H1 (cell line): ENCODE results near the gene STEAP3. TPM values are rescaled to one million over a fixed set of nuclear protein-coding genes. Genes with fewer than 3 reads are reported as not detected.

Experiments used
- CTCF ChIA-PET: fragments of 300-600 bp; sonication (Branson Sonifier 250); formaldehyde crosslinking; loops from one replicate; lab custom pipeline; 2021; ENCODE audit not compliant: partially characterized antibody; lab: Charles Lee
- POLR2A ChIA-PET: fragments of 300-600 bp; sonication (Branson Sonifier 250); formaldehyde crosslinking; loops from one replicate; lab custom pipeline; 2021; ENCODE audit warnings: inconsistent platforms; ENCODE audit not compliant: partially characterized antibody; lab: Charles Lee
- DNase-seq, 2 experiments: peaks; one replicate each; pipeline versions ENCODE4 v3.0.0 to v3.0.0-alpha.2; 2010 to 2022; ENCODE audit warnings: low spot score in 2 of 2, low read depth in 1 of 2, mixed read lengths in 1 of 2
- FAIRE-seq: peaks from 2 replicates; lab custom pipeline; 2011; peaks lifted over from hg19 to GRCh38; lab: Jason Lieb, UNC
- H2AFZ ChIP-seq: 2 replicates; pipeline ENCODE4 v1.8.1; 2012; ENCODE audit warnings: low read length, inconsistent platforms
- H2AK5ac ChIP-seq: 2 replicates; pipeline ENCODE4 v1.6.1; 2013; ENCODE audit warnings: low read depth, low read length
- H2BK120ac ChIP-seq: replicated peaks from 2 replicates; pipeline ENCODE3; 2013; ENCODE audit warnings: low read depth, low read length, inconsistent platforms
- H2BK12ac ChIP-seq: 2 replicates; pipeline ENCODE4 v1.6.1; 2013; ENCODE audit warnings: low read depth, low read length
- H2BK15ac ChIP-seq: 2 replicates; pipeline ENCODE4 v1.6.1; 2013; ENCODE audit warnings: low read length
- H2BK20ac ChIP-seq: 2 replicates; pipeline ENCODE4 v1.6.1; 2013; ENCODE audit warnings: low read length
- H2BK5ac ChIP-seq: 2 replicates; pipeline ENCODE4 v1.6.1; 2013; ENCODE audit warnings: low read depth, low read length
- H3K14ac ChIP-seq: 2 replicates; pipeline ENCODE4 v1.6.1; 2013; ENCODE audit warnings: inconsistent platforms; ENCODE audit not compliant: insufficient read length
- H3K18ac ChIP-seq: 2 replicates; pipeline ENCODE4 v1.6.1; 2013; ENCODE audit warnings: low read length; ENCODE audit errors: extremely low read depth
- H3K23ac ChIP-seq: 2 replicates; pipeline ENCODE4 v1.6.1; 2013; ENCODE audit warnings: inconsistent platforms; ENCODE audit not compliant: insufficient read length
- H3K23me2 ChIP-seq: 2 replicates; pipeline ENCODE4 v1.6.1; 2013; ENCODE audit warnings: low read depth, low read length
- H3K27ac ChIP-seq: 2 replicates; pipeline ENCODE4 v1.6.1; 2011; ENCODE audit warnings: low read depth, low read length, inconsistent platforms
- H3K27me3 ChIP-seq, 4 experiments: replicated peaks in 1 of 4; 1 replicate in 1 of 4; 2 replicates in 3 of 4; pipeline versions ENCODE4 v1.6.1 to v1.8.1; 2011 to 2013; ENCODE audit warnings: low read length in 3 of 4, mild to moderate bottlenecking in 3 of 4, inconsistent platforms in 2 of 4, mixed read lengths in 2 of 4, moderate library complexity in 1 of 4; ENCODE audit not compliant: control insufficient read depth in 3 of 4, insufficient read depth in 3 of 4; ENCODE audit errors: extremely low read depth in 1 of 4
- H3K36me3 ChIP-seq, 4 experiments: 2 replicates each; pipeline versions ENCODE4 v1.6.1 to v1.8.1; 2011 to 2013; ENCODE audit warnings: mild to moderate bottlenecking in 4 of 4, low read length in 3 of 4, moderate library complexity in 2 of 4, control low read depth in 1 of 4, inconsistent platforms in 1 of 4; ENCODE audit not compliant: insufficient read depth in 4 of 4, control insufficient read depth in 2 of 4
- H3K4ac ChIP-seq: replicated peaks from 2 replicates; pipeline ENCODE3; 2013; ENCODE audit warnings: low read length, low read depth, mixed read lengths, inconsistent platforms; ENCODE audit not compliant: insufficient read length
- H3K4me1 ChIP-seq, 4 experiments: replicated peaks in 1 of 4; 1 replicate in 1 of 4; 2 replicates in 3 of 4; pipeline versions ENCODE4 v1.6.1 to v1.8.1; 2011 to 2013; ENCODE audit warnings: low read length in 3 of 4, inconsistent platforms in 2 of 4, mixed read lengths in 1 of 4; ENCODE audit not compliant: insufficient read depth in 4 of 4, control insufficient read depth in 3 of 4
- H3K4me2 ChIP-seq, 2 experiments: 2 replicates each; pipeline versions ENCODE4 v1.6.1 to v1.8.1; 2011 to 2013; ENCODE audit warnings: low read depth in 2 of 2, low read length in 2 of 2, control low read depth in 1 of 2, inconsistent platforms in 1 of 2, mild to moderate bottlenecking in 1 of 2; ENCODE audit not compliant: insufficient read depth in 1 of 2
- H3K4me3 ChIP-seq, 4 experiments: fragments of 200-600, 300-600 bp in 1 of 4; sonication (generic), shearing (Covaris generic), sonication (Bioruptor Twin) in 1 of 4; 2 replicates each; pipeline versions ENCODE4 v1.5.1 to v1.8.1; 2011 to 2016; ENCODE audit warnings: low read length in 4 of 4, low read depth in 3 of 4, control low read depth in 2 of 4, inconsistent platforms in 2 of 4, mild to moderate bottlenecking in 2 of 4, mixed read lengths in 1 of 4, moderate library complexity in 1 of 4; ENCODE audit not compliant: insufficient read depth in 2 of 4; ENCODE audit errors: extremely low read depth in 1 of 4
- H3K56ac ChIP-seq: replicated peaks from 2 replicates; pipeline ENCODE3; 2013; ENCODE audit warnings: low read depth, mild to moderate bottlenecking, mixed read lengths, low read length, inconsistent platforms; ENCODE audit not compliant: insufficient read length
- H3K79me1 ChIP-seq: 2 replicates; pipeline ENCODE4 v1.6.1; 2013; ENCODE audit warnings: low read depth, low read length, control low read depth
- H3K79me2 ChIP-seq, 2 experiments: 2 replicates each; pipeline versions ENCODE4 v1.6.1 to v1.8.1; 2012 to 2013; ENCODE audit warnings: low read length in 2 of 2, mild to moderate bottlenecking in 2 of 2, inconsistent platforms in 1 of 2; ENCODE audit not compliant: insufficient read depth in 2 of 2, control insufficient read depth in 1 of 2
- H3K9ac ChIP-seq, 4 experiments: replicated peaks in 1 of 4; 1 replicate in 1 of 4; 2 replicates in 3 of 4; pipeline versions ENCODE4 v1.6.1 to v1.8.1; 2011 to 2013; ENCODE audit warnings: low read depth in 3 of 4, low read length in 3 of 4, control low read depth in 2 of 4, mild to moderate bottlenecking in 2 of 4, moderate library complexity in 2 of 4, inconsistent platforms in 1 of 4; ENCODE audit errors: extremely low read depth in 1 of 4
- H3K9me3 ChIP-seq, 2 experiments: 2 replicates each; pipeline versions ENCODE4 v1.6.1 to v1.8.1; 2012 to 2013; ENCODE audit warnings: mild to moderate bottlenecking in 2 of 2, moderate library complexity in 2 of 2, control low read depth in 1 of 2, inconsistent platforms in 1 of 2, low read depth in 1 of 2, low read length in 1 of 2, mixed read lengths in 1 of 2; ENCODE audit not compliant: insufficient read depth in 2 of 2
- H4K20me1 ChIP-seq, 2 experiments: replicated peaks in 1 of 2; 2 replicates each; pipeline versions ENCODE3 to v1.8.1; 2011 to 2013; ENCODE audit warnings: inconsistent platforms in 2 of 2, low read length in 2 of 2, mild to moderate bottlenecking in 1 of 2; ENCODE audit not compliant: insufficient read depth in 2 of 2, control insufficient read depth in 1 of 2
- H4K5ac ChIP-seq: 2 replicates; pipeline ENCODE4 v1.6.1; 2013; ENCODE audit warnings: low read length, low read depth, mixed read lengths, inconsistent platforms; ENCODE audit not compliant: insufficient read length
- H4K8ac ChIP-seq: 2 replicates; pipeline ENCODE4 v1.8.0; 2013; ENCODE audit warnings: mild to moderate bottlenecking, moderate library complexity, low read length, inconsistent platforms; ENCODE audit not compliant: insufficient read depth; ENCODE audit errors: extremely low read depth
- H4K91ac ChIP-seq: replicated peaks from 2 replicates; pipeline ENCODE3; 2013; ENCODE audit warnings: low read length, mixed read lengths, inconsistent platforms; ENCODE audit not compliant: insufficient read length
- CBX5 ChIP-seq: fragments of 300-800, 300-1000 bp; sonication (generic); IDR thresholded peaks from 2 replicates; pipeline ENCODE4 v1.7.1; 2016; ENCODE audit warnings: antibody characterized with exemption, low read length, low read depth
- CEBPB ChIP-seq: IDR thresholded peaks from 2 replicates; pipeline ENCODE4 v1.6.1; 2012; ENCODE audit warnings: low read depth, low read length
- CHD1 ChIP-seq: IDR thresholded peaks from 2 replicates; pipeline ENCODE4 v1.6.1; 2012; ENCODE audit warnings: low read depth, low read length, improper control_type of control experiment
- EZH2 ChIP-seq: fragments of 200-600 bp; sonication (generic); IDR thresholded peaks from 2 replicates; pipeline ENCODE4 v1.7.1; 2012; ENCODE audit warnings: low read depth, mild to moderate bottlenecking, moderate library complexity, low read length, inconsistent platforms; ENCODE audit not compliant: severe bottlenecking
- HDAC6 ChIP-seq: IDR thresholded peaks from one replicate; pipeline ENCODE4 v1.7.1; 2012; ENCODE audit warnings: low read depth, mild to moderate bottlenecking, inconsistent platforms, low read length, moderate library complexity
- NRF1 ChIP-seq: IDR thresholded peaks from 2 replicates; pipeline ENCODE4 v1.6.1; 2011; ENCODE audit warnings: mild to moderate bottlenecking, low read depth, low read length, improper control_type of control experiment
- PHF8 ChIP-seq: fragments of 200-600 bp; sonication (generic); conservative IDR thresholded peaks from 2 replicates; pipeline ENCODE4 v1.7.1; 2012; ENCODE audit warnings: low read depth, mild to moderate bottlenecking, inconsistent platforms, low read length, moderate library complexity
- SIX5 ChIP-seq: IDR thresholded peaks from 2 replicates; pipeline ENCODE4 v1.6.1; 2011; ENCODE audit warnings: mild to moderate bottlenecking, low read depth, low read length
- SP1 ChIP-seq: IDR thresholded peaks from 2 replicates; pipeline ENCODE4 v1.6.1; 2011; ENCODE audit warnings: low read depth, low read length
- SP4 ChIP-seq: IDR thresholded peaks from 2 replicates; pipeline ENCODE4 v1.6.1; 2012; ENCODE audit warnings: low read length, inconsistent platforms
- TAF7 ChIP-seq: optimal IDR thresholded peaks from 2 replicates; pipeline ENCODE3; 2011; ENCODE audit warnings: low read depth, mild to moderate bottlenecking, inconsistent platforms, low read length, moderate library complexity, borderline replicate concordance
- TCF12 ChIP-seq: IDR thresholded peaks from 2 replicates; pipeline ENCODE4 v1.6.1; 2011; ENCODE audit warnings: low read depth, mild to moderate bottlenecking, low read length
- ZNF274 ChIP-seq: IDR thresholded peaks from 2 replicates; pipeline ENCODE4 v1.7.0; 2012; ENCODE audit warnings: low read length, borderline replicate concordance; ENCODE audit errors: extremely low read depth
- WGBS, 2 experiments: shearing (Covaris generic) in 1 of 2; methylation state at CpG; one replicate each; pipeline versions ENCODE4 v1.1.6 to v1.1.7; 2013 to 2015; ENCODE audit warnings: low lambda C conversion rate in 2 of 2, mixed read lengths in 2 of 2, inconsistent platforms in 1 of 2, low coverage in 1 of 2, missing lambda C conversion rate in 1 of 2; ENCODE audit not compliant: insufficient replicate concordance in 2 of 2, insufficient coverage in 1 of 2, insufficient read length in 1 of 2; ENCODE audit errors: extremely low coverage in 1 of 2, missing lambda C conversion rate in 1 of 2; 5-methylcytosine and 5-hydroxymethylcytosine counted together
- polyA plus RNA-seq, 7 experiments: library from polyadenylated mRNA; depleted of rRNA in 3 of 7; stranded (reverse) in 5 of 7; unstranded in 2 of 7; fragments of >200 nt in 5 of 7; fragments of 200-250 nt in 2 of 7; gene quantifications; 1 replicate in 5 of 7; 2 replicates in 1 of 7; 4 replicates in 1 of 7; pipeline versions ENCODE4 v1.2.1 to v1.2.3, GENCODE V29; 2011 to 2013; ENCODE audit warnings: missing spikeins in 2 of 7, mixed read lengths in 2 of 7
- total RNA-seq: library from RNA; stranded (reverse); fragmentation: NEBNext Ultra II Directional; extraction: Animal tissue kit (Norgen Biotek cat#: 25700); gene quantifications from 2 replicates; pipeline ENCODE4 v1.2.1, GENCODE V29; 2021

STEAP3 gene
- total and polyA plus RNA-seq, 2 of the 8 experiments (the other 6 are each of a cell fraction or from before 2014, with no cell fraction given), result 21.7 to 27.9 TPM

DNA sequence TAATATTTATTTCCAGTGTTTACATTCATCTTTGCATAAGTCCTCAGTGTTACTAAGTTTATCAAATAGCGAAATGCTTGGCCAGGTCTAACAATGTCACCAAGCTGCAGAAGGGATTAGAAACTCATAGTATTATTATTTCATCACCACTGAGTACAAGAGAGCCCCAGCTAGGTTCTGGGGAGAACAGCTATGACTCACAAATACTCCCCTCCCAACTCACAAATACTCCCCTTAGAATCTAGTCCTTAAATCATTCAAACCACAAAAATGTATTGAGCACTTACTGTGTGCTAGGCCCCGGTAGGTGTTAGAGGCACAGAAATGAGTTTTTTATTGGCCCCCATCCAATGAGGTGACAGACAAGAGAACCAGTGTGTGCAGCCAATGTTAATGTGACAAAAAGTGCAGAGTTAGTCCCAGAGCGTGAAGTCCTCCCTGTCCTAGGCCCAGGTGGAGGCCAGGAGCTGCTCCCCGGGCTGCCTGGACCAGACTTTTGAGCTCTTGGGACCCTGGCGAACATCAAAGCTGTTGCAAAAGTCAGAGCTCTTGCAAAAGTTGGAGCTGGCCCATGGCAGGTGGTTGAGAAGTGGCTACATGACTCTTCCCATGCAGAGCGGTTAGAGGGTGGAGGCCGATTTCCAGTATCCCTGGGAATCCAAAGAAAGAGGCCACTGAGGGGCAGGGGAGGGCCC lies 9.8 kb downstream of the STEAP3 start:
- Histone ChIP-seq H3K27me3 (no peaks in the 10 kb centered on the region; a peak in 1 of 7 replicates), H3K4me3 (no peak overlapping the region), H3K36me3 (no peaks in the 10 kb centered on the region), H3K4ac (no peak overlapping the region), H3K23ac (no peak overlapping the region), H2BK12ac (no peak overlapping the region), H3K4me1 (peaks cover 11 to 31% (median 17%) of the 10 kb centered on the region in 4 experiments), H2BK20ac (no peak overlapping the region), H4K5ac (no peak overlapping the region), H3K79me1 (peaks cover 13% of the 10 kb centered on the region; the same call in 1 of the 2 replicates), H3K9ac (no peak overlapping the region), H2BK120ac (no peak overlapping the region), H4K91ac (no peak overlapping the region), H4K20me1 (peaks cover 3 to 12% of the 10 kb centered on the region in 2 experiments), H3K18ac (no peak overlapping the region), H2AFZ (no peak overlapping the region), H3K4me2 (no peak overlapping the region), H3K79me2 (no peaks in the 10 kb centered on the region), H3K14ac (no peak overlapping the region), H2AK5ac (no peak overlapping the region), H3K9me3 (no peaks in the 10 kb centered on the region), H3K27ac (no peak overlapping the region), H4K8ac (peak overlapping the region; percentile 74; the same call in 1 of the 2 replicates), H3K23me2 (0 out of 2 replicates have a peak, but pooled peaks cover 2% of the 10 kb centered on the region), H2BK5ac (no peak overlapping the region), H3K56ac (no peak overlapping the region), H2BK15ac (no peak overlapping the region)
- 90% methylated on average over 7 of the region's 7 CpGs; no CpG with 5 or more reads in 1 of the 2 experiments for WGBS, 2 experiments
- ChIA-PET POLR2A (interaction anchor here (1.4 to 1.8 kb wide), 2 partner anchors 9 to 31 kb away, joined by 3 to 5 read pairs; partner anchors contain the start of gene STEAP3), CTCF (interaction anchor here (0.6 to 5.5 kb wide), 29 partner anchors 9 to 350 kb away, joined by 3 to 36 read pairs (median 5); partner anchors contain the start of gene STEAP3)
- FAIRE-seq (no peak), DNase-seq (no peak)
- TF ChIP-seq CHD1, result no peak
- no peak for TF ChIP-seq NRF1
- no peak for TF ChIP-seq ZNF274
- TF ChIP-seq TCF12, result no peak
- no peak for TF ChIP-seq EZH2
- no peak for TF ChIP-seq CEBPB
- no peak for TF ChIP-seq HDAC6
- no peak for TF ChIP-seq PHF8
- no peak for TF ChIP-seq SIX5
- no peak for TF ChIP-seq SP4
- no peak for TF ChIP-seq TAF7
- TF ChIP-seq CBX5, result no peak
- TF ChIP-seq SP1, result no peak
